Duodenal mucosa (tissue), 2 donors: ENCODE measurements around the gene ZP3.
"Not testable (repeated sequence)": the region's sequence is repeated elsewhere in the genome, so short reads cannot be mapped to it uniquely, and the experiment has no call there.

Experiments used
- H3K27ac ChIP-seq: one replicate; pipeline ENCODE4 v1.7.0; 2013; ENCODE audit warnings: low read depth, low read length
- H3K27me3 ChIP-seq, 2 donors: one replicate each; pipeline ENCODE4 v1.7.0; 2013; ENCODE audit warnings: low read length in 2 of 2, control low read depth in 1 of 2; ENCODE audit not compliant: insufficient read depth in 2 of 2, control insufficient read depth in 1 of 2
- H3K36me3 ChIP-seq, 2 donors: one replicate each; pipeline ENCODE4 v1.7.0; 2013; ENCODE audit warnings: low read length in 2 of 2, control low read depth in 1 of 2; ENCODE audit not compliant: insufficient read depth in 2 of 2, control insufficient read depth in 1 of 2
- H3K4me1 ChIP-seq, 2 donors: one replicate each; pipeline ENCODE4 v1.7.0; 2013; ENCODE audit warnings: low read length in 2 of 2, control low read depth in 1 of 2; ENCODE audit not compliant: insufficient read depth in 2 of 2, control insufficient read depth in 1 of 2
- H3K4me3 ChIP-seq, 2 donors: one replicate each; pipeline ENCODE4 v1.7.0; 2013; ENCODE audit warnings: low read length in 2 of 2, low read depth in 1 of 2
- H3K9ac ChIP-seq, 2 donors: one replicate each; pipeline ENCODE4 v1.7.0; 2013; ENCODE audit warnings: low read length in 2 of 2, low read depth in 1 of 2
- H3K9me3 ChIP-seq, 2 donors: one replicate each; pipeline ENCODE4 v1.7.0; 2013; ENCODE audit warnings: low read length in 2 of 2, control low read depth in 1 of 2; ENCODE audit not compliant: control insufficient read depth in 1 of 2

ZP3 gene

GRCh38 chr7:76403780-76404494, 20.8 kb upstream of the ZP3 start:
- Histone ChIP-seq H3K36me3 (no peaks in the 10 kb centered on the region), H3K4me1 (peaks cover 0 to 5% of the 10 kb centered on the region in 2 donors), H3K9ac (no peak overlapping the region), H3K4me3 (no peak overlapping the region), H3K27me3 (no peaks in the 10 kb centered on the region), H3K27ac (no peak overlapping the region), H3K9me3 (no peaks in the 10 kb centered on the region)

- no peaks in the 10 kb centered on the region for H3K27me3 ChIP-seq
- H3K9ac ChIP-seq: no peak overlapping the region
- H3K36me3 ChIP-seq: no peaks in the 10 kb centered on the region
- H3K27ac ChIP-seq: no peak overlapping the region
- peaks cover 0 to 5% of the 10 kb centered on the region in 2 donors for H3K4me1 ChIP-seq
- H3K4me3 ChIP-seq: no peak overlapping the region
- no peaks in the 10 kb centered on the region for H3K9me3 ChIP-seq
Observed at GRCh38 chr7:76405738-76406137, 19.0 kb upstream of the ZP3 start.

GRCh38 chr7:76407718-76408117, 17.0 kb upstream of the ZP3 start:
- Histone ChIP-seq H3K9ac (no peak overlapping the region), H3K4me3 (no peak overlapping the region), H3K9me3 (no peaks in the 10 kb centered on the region)

GRCh38 chr7:76408121-76408560, 16.6 kb upstream of the ZP3 start:
- Histone ChIP-seq H3K27me3 (no peaks in the 10 kb centered on the region), H3K4me3 (no peak overlapping the region), H3K4me1 (peaks cover 0 to 5% of the 10 kb centered on the region in 2 donors), H3K9ac (no peak overlapping the region), H3K9me3 (no peaks in the 10 kb centered on the region), H3K27ac (no peak overlapping the region), H3K36me3 (no peaks in the 10 kb centered on the region)

More at GRCh38 chr7:76407718-76408117, 17.0 kb upstream of the ZP3 start:
- Histone ChIP-seq H3K36me3 (no peaks in the 10 kb centered on the region), H3K27ac (no peak overlapping the region), H3K27me3 (no peaks in the 10 kb centered on the region), H3K4me1 (peaks cover 0 to 5% of the 10 kb centered on the region in 2 donors)

- Histone ChIP-seq H3K4me1 (no peaks in the 10 kb centered on the region), H3K27me3 (no peaks in the 10 kb centered on the region), H3K36me3 (no peaks in the 10 kb centered on the region), H3K4me3 (no peak within 1 kb of the TSS), H3K27ac (no peak within 1 kb of the TSS), H3K9ac (no peak within 1 kb of the TSS), H3K9me3 (no peaks in the 10 kb centered on the region)
Observed at GRCh38 chr7:76409537-76409936, 15.2 kb upstream of the ZP3 start, which contains the start of gene SSC4D. Gene SSC4D, minus strand, starts transcription at chr7:76409697. Its CDS starts 5,258 bp downstream, at chr7:76404439.

GRCh38 chr7:76411626-76412025, 13.1 kb upstream of the ZP3 start:
- H3K9ac ChIP-seq: no peak overlapping the region
- H3K27me3 ChIP-seq: no peaks in the 10 kb centered on the region
- H3K27ac ChIP-seq: no peak overlapping the region
- no peaks in the 10 kb centered on the region for H3K9me3 ChIP-seq
- no peaks in the 10 kb centered on the region for H3K36me3 ChIP-seq
- no peak overlapping the region for H3K4me3 ChIP-seq
- H3K4me1 ChIP-seq: no peaks in the 10 kb centered on the region

GRCh38 chr7:76412249-76412648, 12.5 kb upstream of the ZP3 start:
- Histone ChIP-seq H3K9ac (no peak overlapping the region), H3K4me3 (no peak overlapping the region), H3K27me3 (no peaks in the 10 kb centered on the region), H3K27ac (no peak overlapping the region), H3K4me1 (no peaks in the 10 kb centered on the region), H3K9me3 (no peaks in the 10 kb centered on the region), H3K36me3 (no peaks in the 10 kb centered on the region)

GRCh38 chr7:76417654-76418310, 7.0 kb upstream of the ZP3 start:
- not testable (repeated sequence) for H3K36me3 ChIP-seq, H3K9me3 ChIP-seq, H3K27me3 ChIP-seq, H3K9ac ChIP-seq, H3K4me3 ChIP-seq, H3K4me1 ChIP-seq, H3K27ac ChIP-seq

- not testable (repeated sequence) for H3K36me3 ChIP-seq, H3K9me3 ChIP-seq, H3K4me1 ChIP-seq, H3K27me3 ChIP-seq, H3K9ac ChIP-seq, H3K4me3 ChIP-seq, H3K27ac ChIP-seq
Observed at GRCh38 chr7:76421097-76421496, 3.7 kb upstream of the ZP3 start.

- Histone ChIP-seq H3K9ac (no peak overlapping the region), H3K4me1 (no peaks in the 10 kb centered on the region), H3K27me3 (no peaks in the 10 kb centered on the region), H3K36me3 (no peaks in the 10 kb centered on the region), H3K9me3 (no peaks in the 10 kb centered on the region), H3K4me3 (no peak overlapping the region), H3K27ac (no peak overlapping the region)
Observed at GRCh38 chr7:76423666-76424412, 911 bp upstream of the ZP3 start.
